Endodermal cell (in vitro differentiated cells): ENCODE data around the gene NHERF1. TPM values are rescaled to one million over a fixed set of nuclear protein-coding genes. Genes with fewer than 3 reads are reported as not detected.

ENCODE experiments used
- DNase-seq: peaks from one replicate; pipeline ENCODE4 v3.0.0-alpha.2; 2017
- H3K27ac ChIP-seq: 2 replicates; pipeline ENCODE4 v1.5.1; 2013; ENCODE audit warnings: mild to moderate bottlenecking, low read depth, low read length, moderate library complexity
- H3K27me3 ChIP-seq: 2 replicates; pipeline ENCODE4 v1.6.1; 2013; ENCODE audit warnings: mild to moderate bottlenecking, low read length, moderate library complexity; ENCODE audit not compliant: insufficient read depth, control insufficient read depth, poor library complexity, severe bottlenecking
- H3K36me3 ChIP-seq: 2 replicates; pipeline ENCODE4 v1.7.0; 2013; ENCODE audit warnings: mild to moderate bottlenecking, low read length, moderate library complexity; ENCODE audit not compliant: control insufficient read depth, insufficient read depth
- H3K4me1 ChIP-seq: one replicate; pipeline ENCODE4 v1.7.0; 2013; ENCODE audit warnings: low read length; ENCODE audit not compliant: control insufficient read depth, insufficient read depth
- H3K4me3 ChIP-seq: 2 replicates; pipeline ENCODE4 v1.5.1; 2013; ENCODE audit warnings: mild to moderate bottlenecking, low read length, moderate library complexity
- H3K9ac ChIP-seq: 2 replicates; pipeline ENCODE4 v1.6.1; 2013; ENCODE audit warnings: mild to moderate bottlenecking, low read length, moderate library complexity; ENCODE audit not compliant: poor library complexity, severe bottlenecking; ENCODE audit errors: extremely low read depth
- H3K9me3 ChIP-seq: 2 replicates; pipeline ENCODE4 v1.6.1; 2013; ENCODE audit warnings: mild to moderate bottlenecking, low read length, moderate library complexity; ENCODE audit not compliant: control insufficient read depth
- H3K27ac Mint-ChIP-seq: 2 replicates; pipeline ENCODE4 v1.8.0; 2020; ENCODE audit warnings: mixed read lengths
- H3K27me3 Mint-ChIP-seq: 2 replicates; pipeline ENCODE4 v1.8.0; 2021; ENCODE audit warnings: mild to moderate bottlenecking, mixed read lengths; ENCODE audit not compliant: insufficient read depth
- H3K36me3 Mint-ChIP-seq: 2 replicates; pipeline ENCODE4 v1.8.0; 2020; ENCODE audit warnings: low read depth, mixed read lengths
- H3K4me1 Mint-ChIP-seq: 2 replicates; pipeline ENCODE4 v1.8.0; 2020; ENCODE audit warnings: mixed read lengths
- H3K4me3 Mint-ChIP-seq: 2 replicates; pipeline ENCODE4 v1.8.0; 2020; ENCODE audit warnings: mild to moderate bottlenecking, moderate library complexity, mixed read lengths
- H3K9me3 Mint-ChIP-seq: 2 replicates; pipeline ENCODE4 v1.8.0; 2020; ENCODE audit warnings: mild to moderate bottlenecking, mixed read lengths
- WGBS, 2 experiments: methylation state at CpG; one replicate each; pipeline versions ENCODE4 v1.1.5 to v1.1.7; 2013; ENCODE audit warnings: missing lambda C conversion rate in 2 of 2, mixed read lengths in 1 of 2; ENCODE audit not compliant: insufficient coverage in 1 of 2, insufficient read length in 1 of 2; 5-methylcytosine and 5-hydroxymethylcytosine counted together
- total RNA-seq, 2 donors: library from RNA; stranded (reverse); fragmentation: NEBNext Ultra II Directional in 1 of 2; extraction: Animal tissue kit (Norgen Biotek cat#: 25700) in 1 of 2; gene quantifications; 2 replicates in 1 of 2; 3 replicates in 1 of 2; pipeline ENCODE4 v1.2.1, GENCODE V29; 2021
- TF ChIP-seq, protein P1 (sequence below): fragments of 200-600 bp; sonication (generic); conservative IDR thresholded peaks from 2 replicates; pipeline ENCODE4 v1.5.0; 2021; ENCODE audit warnings: antibody characterized with exemption, mild to moderate bottlenecking

The NHERF1 gene
- total RNA-seq, 2 donors from 2014 or later, result 116 to 138 TPM

DNA sequence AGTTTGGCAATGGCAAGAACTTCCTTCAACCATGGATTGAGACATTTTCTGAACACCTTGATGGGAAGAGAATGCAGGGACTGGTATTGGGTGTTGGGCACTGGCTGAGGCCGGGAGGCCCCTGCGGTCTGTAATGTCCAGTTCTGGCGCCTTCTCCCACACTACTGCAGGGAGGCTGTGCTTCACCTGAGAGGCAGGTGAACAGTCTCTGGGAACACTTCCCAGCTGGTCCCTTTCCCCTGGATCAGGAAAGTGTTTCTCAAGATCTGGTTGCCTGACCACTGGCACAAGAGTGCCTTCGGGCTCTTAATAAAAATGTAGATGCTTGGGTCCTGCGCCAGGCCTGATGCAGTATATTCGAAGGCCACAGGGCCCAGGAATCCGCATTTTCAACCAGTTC lies 56.3 kb downstream of the NHERF1 start:
- TF ChIP-seq, protein P1, sequence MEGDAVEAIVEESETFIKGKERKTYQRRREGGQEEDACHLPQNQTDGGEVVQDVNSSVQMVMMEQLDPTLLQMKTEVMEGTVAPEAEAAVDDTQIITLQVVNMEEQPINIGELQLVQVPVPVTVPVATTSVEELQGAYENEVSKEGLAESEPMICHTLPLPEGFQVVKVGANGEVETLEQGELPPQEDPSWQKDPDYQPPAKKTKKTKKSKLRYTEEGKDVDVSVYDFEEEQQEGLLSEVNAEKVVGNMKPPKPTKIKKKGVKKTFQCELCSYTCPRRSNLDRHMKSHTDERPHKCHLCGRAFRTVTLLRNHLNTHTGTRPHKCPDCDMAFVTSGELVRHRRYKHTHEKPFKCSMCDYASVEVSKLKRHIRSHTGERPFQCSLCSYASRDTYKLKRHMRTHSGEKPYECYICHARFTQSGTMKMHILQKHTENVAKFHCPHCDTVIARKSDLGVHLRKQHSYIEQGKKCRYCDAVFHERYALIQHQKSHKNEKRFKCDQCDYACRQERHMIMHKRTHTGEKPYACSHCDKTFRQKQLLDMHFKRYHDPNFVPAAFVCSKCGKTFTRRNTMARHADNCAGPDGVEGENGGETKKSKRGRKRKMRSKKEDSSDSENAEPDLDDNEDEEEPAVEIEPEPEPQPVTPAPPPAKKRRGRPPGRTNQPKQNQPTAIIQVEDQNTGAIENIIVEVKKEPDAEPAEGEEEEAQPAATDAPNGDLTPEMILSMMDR, result no peak
- no peaks in the 10 kb centered on the region for H3K9me3 ChIP-seq
- no peak overlapping the region for H3K9ac ChIP-seq
- peaks cover 24% of the 10 kb centered on the region for H3K36me3 Mint-ChIP-seq
- WGBS, 2 experiments, result 88 to 95% methylated on average over 6 to 7 of the region's 7 CpGs
- H3K4me1 ChIP-seq, result no peaks in the 10 kb centered on the region
- no peaks in the 10 kb centered on the region for H3K27me3 ChIP-seq
- no peak overlapping the region for H3K4me3 ChIP-seq
- no peak for DNase-seq
- no peak overlapping the region for H3K27ac ChIP-seq
- H3K9me3 Mint-ChIP-seq, result no peaks in the 10 kb centered on the region
- H3K4me1 Mint-ChIP-seq, result no peaks in the 10 kb centered on the region
- H3K4me3 Mint-ChIP-seq, result no peak overlapping the region
- no peaks in the 10 kb centered on the region for H3K27me3 Mint-ChIP-seq
- H3K36me3 ChIP-seq, result peaks cover 40% of the 10 kb centered on the region
- H3K27ac Mint-ChIP-seq, result no peak overlapping the region

DNA sequence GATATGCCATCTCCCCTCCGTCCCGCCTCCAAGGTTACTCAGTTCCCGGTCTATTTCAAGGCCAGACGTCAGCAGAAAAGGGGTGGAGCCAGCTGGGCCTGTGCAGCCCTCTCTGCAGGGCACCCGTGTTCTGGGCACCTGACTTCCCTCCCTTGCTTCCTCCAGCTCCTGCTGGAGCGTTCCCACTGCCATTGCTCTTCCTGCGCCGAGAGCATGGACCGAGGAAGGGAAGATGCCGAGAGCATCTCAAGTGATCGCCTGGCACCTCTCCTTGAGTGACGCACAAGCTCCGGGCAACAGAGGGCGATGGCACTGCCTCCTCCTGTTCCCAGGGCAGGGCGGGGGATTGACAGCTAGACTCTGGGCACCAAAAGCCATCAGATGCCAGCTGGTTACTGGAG lies 57.2 kb downstream of the NHERF1 start:
- H3K4me1 Mint-ChIP-seq, result no peaks in the 10 kb centered on the region
- no peak overlapping the region for H3K27ac Mint-ChIP-seq
- no peaks in the 10 kb centered on the region for H3K9me3 ChIP-seq

DNA sequence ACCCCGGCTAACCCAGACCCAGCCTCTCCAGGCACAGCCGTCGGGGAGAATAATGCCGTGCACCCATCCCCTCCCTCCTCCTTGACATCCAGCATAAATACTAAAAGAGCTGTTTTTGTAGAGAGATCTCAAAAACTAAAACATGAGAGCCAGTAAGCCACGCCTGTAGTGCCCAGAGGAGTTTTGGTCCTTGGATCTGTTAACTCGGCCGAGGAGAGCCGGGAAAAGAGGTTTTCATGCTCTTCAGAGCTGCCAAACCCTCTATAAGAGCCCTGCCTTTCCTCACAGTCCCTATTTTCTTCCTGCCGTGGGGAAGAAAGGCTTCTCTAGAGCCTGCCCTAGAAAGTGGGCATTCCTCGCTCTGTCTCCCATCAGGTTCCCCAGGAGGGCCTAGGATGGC lies 57.9 kb downstream of the NHERF1 start:
- DNase-seq, result no peak
- H3K36me3 ChIP-seq, result peaks cover 27% of the 10 kb centered on the region

More for the DNA sequence above, 57.2 kb downstream of the NHERF1 start:
- no peak overlapping the region for H3K9ac ChIP-seq
- TF ChIP-seq, protein P1, result no peak
- H3K27me3 ChIP-seq, result no peaks in the 10 kb centered on the region
- H3K27ac ChIP-seq, result no peak overlapping the region
- Mint-ChIP-seq H3K4me3 (no peak overlapping the region), H3K9me3 (no peaks in the 10 kb centered on the region), H3K36me3 (peaks cover 15% of the 10 kb centered on the region), H3K27me3 (no peaks in the 10 kb centered on the region)
- H3K36me3 ChIP-seq, result peaks cover 31% of the 10 kb centered on the region
- H3K4me1 ChIP-seq, result no peaks in the 10 kb centered on the region
- no peak overlapping the region for H3K4me3 ChIP-seq
- 74 to 89% methylated on average over 6 to 15 of the region's 15 CpGs for WGBS, 2 experiments
- no peak for DNase-seq

More for the DNA sequence above, 57.9 kb downstream of the NHERF1 start:
- no peaks in the 10 kb centered on the region for H3K27me3 Mint-ChIP-seq
- no peak overlapping the region for H3K27ac ChIP-seq
- H3K9me3 Mint-ChIP-seq, result no peaks in the 10 kb centered on the region
- WGBS, 2 experiments, result 94 to 100% methylated on average over 4 to 10 of the region's 10 CpGs
- no peaks in the 10 kb centered on the region for H3K4me1 ChIP-seq
- no peak overlapping the region for H3K4me3 Mint-ChIP-seq
- H3K9ac ChIP-seq, result no peak overlapping the region
- H3K27ac Mint-ChIP-seq, result no peak overlapping the region
- H3K27me3 ChIP-seq, result no peaks in the 10 kb centered on the region
- H3K4me3 ChIP-seq, result no peak overlapping the region
- no peaks in the 10 kb centered on the region for H3K9me3 ChIP-seq
- H3K4me1 Mint-ChIP-seq, result no peaks in the 10 kb centered on the region
- H3K36me3 Mint-ChIP-seq, result peaks cover 16% of the 10 kb centered on the region
- TF ChIP-seq, protein P1, result no peak
